HuH-7 (cell line): ENCODE results near the gene MAGEB6B.
"Not testable (repeated sequence)": the region's sequence is repeated elsewhere in the genome, so short reads cannot be mapped to it uniquely, and the experiment has no call there.

Experiments
- DNase-seq: peaks from one replicate; pipeline ENCODE4 v3.0.0; 2011; ENCODE audit warnings: low spot score

The MAGEB6B gene

GRCh38 chrX:26160301-26160700 lies at the start of gene MAGEB6B:
MAGEB6B (plus strand) TSS chrX:26160601; CDS start chrX:26160601, 0 bp downstream.
- no peak for DNase-seq

DNA sequence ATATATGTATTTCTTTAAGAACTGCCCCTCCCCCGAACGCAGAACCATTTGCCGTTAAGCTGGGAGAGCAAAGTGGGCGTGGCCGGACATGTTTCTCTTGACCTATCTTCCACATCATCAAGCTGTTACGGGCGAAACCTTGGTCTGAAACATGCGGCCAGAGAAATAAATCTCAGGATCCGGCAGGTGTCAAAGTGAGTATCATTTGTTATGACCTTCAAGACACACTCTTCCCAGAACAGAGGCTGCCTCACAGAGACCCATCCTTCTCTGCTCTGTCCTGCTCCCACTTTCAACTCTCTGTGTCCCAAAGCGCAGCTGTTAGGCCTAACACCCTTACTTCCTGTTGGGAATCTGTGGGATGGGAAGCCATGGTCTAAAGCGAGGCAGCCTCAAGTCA lies 22.1 kb upstream of the MAGEB6B start, which contains the start of gene MAGEB18:
MAGEB18 (plus strand) TSS at position 70 of the 400 bp plus-strand sequence. CDS start 643 bp downstream, outside the sequence.
- DNase-seq = no peak

GRCh38 chrX:26146024-26146423 lies 14.4 kb upstream of the MAGEB6B start:
- DNase-seq = no peak

GRCh38 chrX:26192204-26192603 lies 31.8 kb downstream of the MAGEB6B start, which contains the start of gene MAGEB6:
MAGEB6 (plus strand) TSS chrX:26192440; CDS start chrX:26193847, 1,407 bp downstream.
- DNase-seq = no peak

- no peak for DNase-seq
These were observed 43.2 kb downstream of the MAGEB6B start for GRCh38 chrX:26203561-26203960.

DNA sequence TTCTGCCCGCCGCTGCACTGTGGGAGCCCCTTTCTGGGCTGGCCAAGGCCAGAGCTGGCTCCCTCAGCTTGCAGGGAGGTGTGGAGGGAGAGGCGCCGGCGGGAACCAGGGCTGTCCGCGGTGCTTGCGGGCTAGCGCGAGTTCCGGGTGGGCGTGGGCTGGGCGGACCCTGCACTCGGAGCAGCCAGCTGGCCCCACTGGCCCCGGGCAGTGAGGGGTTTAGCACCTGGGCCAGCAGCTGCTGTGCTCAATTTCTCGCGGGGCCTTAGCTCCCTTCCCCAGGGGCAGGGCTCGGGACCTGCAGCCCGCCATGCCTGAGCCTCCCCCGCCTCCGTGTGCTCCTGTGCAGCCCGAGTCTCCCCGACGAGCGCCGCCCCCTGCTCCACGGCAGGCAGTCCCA lies 44.3 kb downstream of the MAGEB6B start:
- DNase-seq = not testable (repeated sequence)

DNA sequence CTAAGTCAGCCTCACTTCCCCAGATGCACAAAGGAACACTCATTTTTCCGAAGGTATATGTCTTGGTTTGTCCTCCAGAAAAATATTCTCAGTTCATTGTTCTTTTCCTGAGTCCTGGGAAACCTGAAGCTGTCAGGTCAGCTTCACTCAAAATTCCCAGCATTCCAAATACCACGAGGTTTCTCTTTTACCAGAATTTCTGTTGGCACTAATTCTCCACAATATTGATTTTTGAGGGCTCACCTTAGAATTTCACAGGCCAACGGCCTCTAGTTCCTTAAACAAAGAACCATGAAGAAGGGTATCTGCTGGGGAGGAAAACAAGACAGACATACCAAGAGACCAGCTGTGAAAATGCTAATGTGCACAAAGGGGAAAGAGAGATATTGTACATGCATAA lies 47.6 kb downstream of the MAGEB6B start:
- DNase-seq = no peak
